ENCODE results near the gene WSCD2.

- TF ChIP-seq POLR2AphosphoS5 (IDR thresholded peaks at IDR 0.05), result no peak
- no peak for TF ChIP-seq CTCF (IDR thresholded peaks at IDR 0.05)
- TF ChIP-seq POLR2A (IDR thresholded peaks at IDR 0.05), result no peak
These were observed 140.1 kb downstream of the WSCD2 start for GRCh38 chr12:108269224-108269623.

Measured in breast epithelium (tissue), 3 donors.